Measurements from ENCODE around the gene OR10P1.
A peak's percentile ranks its signal among the peaks of the same experiment; 100 is the strongest.
"Not testable (repeated sequence)": the region's sequence is repeated elsewhere in the genome, so short reads cannot be mapped to it uniquely, and the experiment has no call there.

OR10P1 gene, protein sequence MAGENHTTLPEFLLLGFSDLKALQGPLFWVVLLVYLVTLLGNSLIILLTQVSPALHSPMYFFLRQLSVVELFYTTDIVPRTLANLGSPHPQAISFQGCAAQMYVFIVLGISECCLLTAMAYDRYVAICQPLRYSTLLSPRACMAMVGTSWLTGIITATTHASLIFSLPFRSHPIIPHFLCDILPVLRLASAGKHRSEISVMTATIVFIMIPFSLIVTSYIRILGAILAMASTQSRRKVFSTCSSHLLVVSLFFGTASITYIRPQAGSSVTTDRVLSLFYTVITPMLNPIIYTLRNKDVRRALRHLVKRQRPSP

DNA sequence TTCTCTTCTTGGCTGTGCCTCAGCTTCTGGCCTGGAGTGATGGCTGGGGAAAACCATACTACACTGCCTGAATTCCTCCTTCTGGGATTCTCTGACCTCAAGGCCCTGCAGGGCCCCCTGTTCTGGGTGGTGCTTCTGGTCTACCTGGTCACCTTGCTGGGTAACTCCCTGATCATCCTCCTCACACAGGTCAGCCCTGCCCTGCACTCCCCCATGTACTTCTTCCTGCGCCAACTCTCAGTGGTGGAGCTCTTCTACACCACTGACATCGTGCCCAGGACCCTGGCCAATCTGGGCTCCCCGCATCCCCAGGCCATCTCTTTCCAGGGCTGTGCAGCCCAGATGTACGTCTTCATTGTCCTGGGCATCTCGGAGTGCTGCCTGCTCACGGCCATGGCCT, at the start of gene OR10P1:
Gene OR10P1 (plus strand): TSS at position 40 of the 400 bp plus-strand sequence. CDS start 0 bp downstream, at position 40.
- DNase-seq = no peak

DNA sequence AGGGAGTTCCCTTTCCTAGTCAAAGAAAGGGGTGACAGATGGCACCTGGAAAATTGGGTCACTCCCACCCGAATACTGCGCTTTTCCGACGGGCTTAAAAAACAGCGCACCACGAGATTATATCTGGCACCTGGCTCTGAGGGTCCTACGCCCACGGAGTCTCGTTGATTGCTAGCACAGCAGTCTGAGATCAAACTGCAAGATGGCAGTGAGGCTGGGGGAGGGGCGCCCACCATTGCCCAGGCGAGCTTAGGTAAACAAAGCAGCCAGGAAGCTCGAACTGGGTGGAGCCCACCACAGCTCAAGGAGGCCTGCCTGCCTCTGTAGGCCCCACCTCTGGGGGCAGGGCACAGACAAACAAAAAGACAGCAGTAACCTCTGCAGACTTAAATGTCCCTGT, 46.5 kb upstream of the OR10P1 start:
- not testable (repeated sequence) for DNase-seq

DNA sequence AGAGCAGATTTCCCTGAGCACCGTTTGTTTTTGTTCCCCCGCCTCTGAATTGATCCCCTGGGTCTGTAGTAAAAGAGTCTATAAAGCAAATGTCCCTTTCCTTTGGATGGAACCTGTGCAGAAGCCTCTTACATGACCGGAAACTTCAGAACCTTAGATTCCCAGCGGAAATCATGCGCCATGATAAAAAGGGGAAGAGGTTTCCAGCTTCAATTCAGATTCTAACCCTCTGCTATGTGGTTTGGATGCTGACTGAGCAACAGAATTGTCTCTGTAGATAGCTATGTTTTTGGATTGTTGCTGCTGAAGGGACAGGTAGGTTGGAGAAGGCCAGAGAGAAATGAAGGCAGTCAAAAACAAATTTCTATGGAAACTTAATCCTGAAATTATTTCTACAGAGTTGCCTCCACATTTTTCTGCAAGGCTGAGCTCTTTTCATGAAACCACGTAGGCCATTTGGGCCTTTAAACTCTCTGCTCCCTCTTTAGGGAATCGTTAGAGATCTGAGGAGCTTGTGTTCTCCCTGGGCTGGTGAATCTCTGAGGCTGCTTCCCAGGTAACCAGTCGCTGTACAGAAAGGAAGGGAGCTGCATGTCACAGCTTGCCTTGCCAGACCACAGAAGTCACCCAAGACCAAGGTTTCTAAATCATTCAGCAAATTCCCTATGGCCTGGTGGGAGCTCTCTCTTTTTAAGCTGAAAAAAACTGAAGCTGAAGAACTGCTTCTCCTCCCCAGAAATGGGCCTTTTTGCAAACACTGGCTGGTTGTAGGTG, 28.7 kb upstream of the OR10P1 start:
- DNase-seq = no peak

DNA sequence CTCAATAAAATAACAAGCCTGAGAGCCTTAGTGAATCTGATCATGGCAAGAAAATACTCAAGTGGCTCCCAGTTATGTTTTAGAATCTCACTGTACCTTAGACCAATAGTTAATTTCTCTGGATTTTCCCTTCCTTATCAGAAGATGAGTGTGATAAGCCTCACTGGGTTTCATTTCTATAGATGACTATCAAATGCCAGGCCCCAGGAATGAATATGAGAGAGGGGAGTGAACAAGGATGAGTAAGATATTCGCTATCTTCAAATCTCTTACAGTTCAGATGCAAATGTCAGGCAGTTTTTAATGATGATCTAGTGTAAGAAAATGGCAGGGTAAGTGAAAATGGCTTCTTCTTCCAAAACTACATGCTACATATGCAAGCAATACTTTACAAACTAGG, 26.1 kb upstream of the OR10P1 start:
- DNase-seq = no peak

DNA sequence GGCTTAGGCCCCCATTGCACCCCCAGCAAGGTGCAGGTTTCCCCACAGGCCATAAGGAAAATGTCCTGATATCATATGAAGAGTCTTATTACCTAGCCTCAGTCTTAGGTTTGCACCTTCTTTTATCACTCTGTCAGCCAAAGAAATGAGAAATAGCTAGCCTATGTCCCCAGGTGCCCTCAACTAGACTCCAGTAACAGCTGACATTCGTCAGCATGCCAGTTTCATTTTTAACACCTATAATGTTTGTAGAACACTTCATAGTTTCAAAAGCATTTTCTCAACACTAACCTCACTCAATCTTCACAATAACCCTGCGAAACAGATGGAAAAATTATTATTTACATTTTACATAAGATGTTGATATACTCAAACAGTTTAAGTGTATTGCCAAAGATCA, 24.0 kb upstream of the OR10P1 start:
- no peak for DNase-seq

DNA sequence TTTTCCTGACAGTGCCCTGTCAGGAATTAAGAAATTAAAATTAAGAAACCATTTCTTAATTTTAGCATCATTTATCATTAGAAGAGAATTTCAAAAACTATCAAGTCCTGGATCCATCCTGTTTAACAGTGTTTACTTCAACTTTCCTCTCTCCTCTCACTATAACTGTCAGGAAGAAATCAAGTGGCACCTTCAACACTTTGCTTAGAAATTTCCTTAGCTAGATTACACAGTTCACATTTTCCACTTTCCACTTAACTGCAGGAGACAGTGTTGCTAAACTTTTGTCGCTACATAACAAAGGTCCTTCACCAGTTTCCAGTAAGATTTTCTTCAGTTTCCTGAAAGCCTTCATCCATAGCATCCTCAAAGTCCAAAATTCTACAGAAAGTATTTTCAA, 21.9 kb upstream of the OR10P1 start:
- no peak for DNase-seq

DNA sequence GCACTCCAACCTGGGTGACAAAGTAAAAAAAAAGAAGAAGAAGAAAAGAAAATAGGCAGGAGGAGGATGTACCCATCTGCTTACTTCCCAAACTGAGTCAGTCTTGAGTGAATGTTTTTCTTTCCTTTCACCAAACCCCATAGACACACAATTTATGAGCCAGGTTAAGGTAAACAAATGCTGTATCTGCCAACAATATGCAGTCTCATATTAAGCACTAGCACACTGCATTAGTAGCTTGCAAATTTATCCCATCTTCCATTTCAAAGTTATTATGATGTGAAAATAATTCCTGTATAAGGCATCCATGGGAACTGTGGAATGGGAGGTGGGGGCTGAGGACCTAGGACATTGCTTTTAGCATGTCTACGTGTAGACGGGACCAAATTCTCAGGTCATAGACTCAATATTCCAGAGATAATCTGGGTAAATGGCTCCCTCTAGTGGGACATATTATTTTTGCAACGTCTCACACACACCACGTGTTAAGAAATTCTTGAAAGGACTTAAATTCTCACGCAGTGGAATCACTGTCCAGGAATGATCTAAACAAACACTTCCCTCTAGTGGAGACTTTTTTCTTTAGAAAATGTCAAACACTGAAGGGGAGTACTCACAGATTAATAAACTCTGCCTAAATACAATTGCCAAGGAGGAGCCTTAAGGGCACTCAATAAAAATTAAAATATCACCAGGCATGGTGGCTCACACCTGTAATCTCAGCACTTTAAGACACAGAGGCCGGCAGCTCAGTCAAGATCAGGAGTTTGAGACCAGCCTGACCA, 17.1 kb upstream of the OR10P1 start:
- peak; percentile 69 to 91 for DNase-seq

DNA sequence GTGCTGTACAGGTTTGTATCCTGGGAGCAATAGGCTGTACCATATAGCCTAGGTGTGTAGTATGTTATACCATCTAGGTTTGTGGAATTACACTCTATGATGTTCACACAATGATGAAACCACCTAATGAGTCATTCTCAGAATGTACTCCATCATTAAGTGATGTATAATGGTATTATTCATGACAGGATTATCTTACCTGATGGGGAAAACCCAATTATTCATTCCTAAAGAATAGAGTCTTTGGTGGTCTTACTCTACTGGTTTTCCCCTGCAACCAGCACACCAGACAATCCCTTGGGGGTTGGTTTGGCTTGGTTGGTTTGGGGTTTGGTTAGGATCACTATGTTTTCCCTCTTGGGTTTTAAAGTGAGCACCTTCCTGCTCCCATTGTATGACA, 12.6 kb upstream of the OR10P1 start:
- DNase-seq = no peak

DNA sequence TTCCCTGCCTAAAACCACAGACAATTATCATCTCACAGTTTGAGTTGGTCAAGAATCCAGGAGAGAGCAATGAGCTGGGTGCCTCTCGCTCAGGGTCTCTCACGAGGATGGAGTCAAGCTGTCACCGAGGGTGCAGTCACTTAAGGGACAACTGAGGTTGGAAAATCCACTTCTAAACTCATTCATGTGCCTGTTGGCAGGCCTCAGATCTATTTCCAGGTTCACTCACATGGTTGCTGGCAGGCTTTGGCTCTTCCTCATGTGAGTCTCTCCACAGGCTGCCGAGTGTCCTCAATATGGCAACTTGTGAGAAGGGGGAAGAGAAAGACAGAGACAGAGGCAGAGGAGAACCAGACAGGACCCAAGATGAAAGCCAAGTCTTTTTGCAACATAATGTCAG, 10.5 kb upstream of the OR10P1 start:
- DNase-seq = no peak

DNA sequence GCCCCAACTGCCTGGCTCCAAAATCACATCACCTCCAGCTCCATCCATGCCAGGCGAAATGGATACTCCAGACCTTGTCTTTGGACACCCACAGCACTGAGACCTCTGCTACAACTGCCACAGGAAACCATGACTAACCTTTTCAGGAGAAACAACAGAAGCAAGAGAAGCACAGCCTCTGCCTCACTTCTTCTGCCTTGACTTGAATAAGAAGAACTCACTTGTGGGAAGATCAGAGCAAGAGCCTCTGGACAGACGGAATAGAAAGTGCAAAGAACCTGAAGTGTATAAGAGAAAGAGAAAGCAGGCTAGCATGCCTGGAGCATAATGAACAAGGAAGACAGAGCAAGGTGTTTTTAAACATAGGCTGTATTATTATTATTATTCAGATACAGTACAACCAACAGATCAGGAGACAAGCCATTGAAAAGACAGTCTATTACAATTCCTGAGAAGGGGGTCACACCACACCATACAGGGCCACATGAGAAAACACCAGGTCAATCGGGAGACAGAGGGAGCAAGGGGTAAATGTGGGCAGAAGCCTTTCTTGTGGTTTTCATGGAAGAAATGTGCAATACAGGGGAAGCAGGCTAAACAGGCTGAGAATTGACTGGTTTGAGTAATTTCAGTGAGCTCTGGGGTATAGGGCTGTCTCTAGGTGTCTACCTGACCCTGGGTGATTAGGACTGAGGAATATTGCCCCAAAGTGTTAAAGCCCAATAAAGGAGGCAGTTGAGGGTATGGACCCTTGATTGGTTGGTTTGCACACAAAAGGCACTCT, 7.4 kb upstream of the OR10P1 start:
- no peak for DNase-seq

DNA sequence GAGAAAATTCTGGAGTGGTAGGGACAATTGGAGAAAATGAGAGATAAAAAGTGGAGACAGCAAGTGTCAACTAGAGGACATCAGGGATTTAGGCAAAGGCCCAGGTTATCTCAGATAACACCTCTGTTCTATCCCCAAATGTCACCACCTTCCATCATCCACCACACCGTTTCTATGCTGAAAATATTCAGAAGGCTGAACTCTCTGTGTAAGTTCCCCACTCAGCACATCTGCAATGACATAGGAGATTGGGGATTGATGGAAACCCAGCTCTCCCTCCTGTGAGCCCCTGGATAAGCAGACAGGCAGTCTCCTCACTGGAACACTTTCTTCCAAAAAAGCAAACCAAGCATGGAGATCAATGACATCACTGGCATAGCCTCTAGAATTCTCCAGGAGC, 5.6 kb upstream of the OR10P1 start:
- no peak for DNase-seq

DNA sequence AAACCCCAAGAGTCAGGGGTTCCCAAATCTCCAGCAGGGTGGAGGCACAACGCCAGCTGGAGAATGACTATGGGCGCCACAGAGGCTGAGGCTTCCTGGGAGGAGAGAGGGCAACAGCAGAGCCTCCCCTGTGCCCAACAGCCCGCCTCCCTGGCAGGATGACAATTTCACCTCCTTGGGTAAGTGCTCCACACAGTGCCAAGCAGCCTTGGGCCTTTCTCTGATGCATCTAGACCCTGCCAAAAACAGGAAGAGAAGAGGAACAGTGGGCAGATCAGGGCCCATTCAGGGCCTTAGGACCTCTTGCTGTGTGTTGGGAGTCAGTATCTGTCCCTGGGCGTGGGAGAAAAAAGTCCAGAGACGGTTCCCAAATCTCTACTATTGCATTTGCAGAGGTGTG, 5.0 kb upstream of the OR10P1 start:
- peak in 1 of 2 experiments; percentile 49 for DNase-seq

DNA sequence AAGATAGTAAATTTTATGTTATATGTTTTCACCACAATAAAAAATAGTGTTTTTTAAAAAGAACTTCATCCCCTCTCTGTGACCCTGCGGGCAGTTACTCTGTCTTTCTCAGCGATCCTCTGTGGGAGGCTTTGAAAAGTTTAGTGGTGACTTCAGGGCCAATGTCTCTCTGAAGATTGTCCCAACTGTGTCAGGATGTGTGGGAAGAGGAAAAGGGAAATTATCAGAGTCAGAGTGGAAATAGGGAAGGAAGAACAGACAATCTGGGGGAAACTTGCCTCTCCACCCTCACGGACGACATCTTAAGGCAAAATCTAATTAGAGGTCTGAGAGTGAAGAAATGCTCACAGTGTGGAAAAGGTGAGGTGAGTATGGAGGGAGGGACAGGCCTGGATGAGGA, 3.5 kb upstream of the OR10P1 start:
- DNase-seq = no peak

DNA sequence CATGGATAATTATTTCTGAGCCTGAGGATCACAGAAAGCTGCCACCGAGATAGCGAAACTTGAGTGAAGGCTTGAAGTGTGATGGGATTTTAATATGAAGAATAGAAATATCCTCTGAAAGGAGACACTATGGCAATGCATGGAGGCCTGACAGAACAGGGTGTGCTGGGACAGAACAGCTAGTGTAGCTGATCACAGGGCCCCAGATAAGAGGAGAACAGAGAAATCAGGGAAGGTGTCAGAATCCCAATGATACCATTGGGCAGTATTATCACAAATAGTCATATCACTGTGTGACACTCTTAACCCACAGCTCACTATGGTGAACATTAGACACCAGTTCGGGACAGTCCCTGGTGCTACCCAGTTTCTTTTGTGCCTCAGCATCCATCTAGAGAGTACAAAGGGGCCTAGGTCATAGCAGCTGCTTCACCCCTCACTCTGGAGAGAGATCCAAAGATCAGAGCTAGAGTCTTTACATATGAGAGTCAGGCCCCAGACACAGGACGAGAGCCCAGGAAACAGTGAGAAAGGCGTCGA, 506 bp upstream of the OR10P1 start:
- DNase-seq = no peak

DNA sequence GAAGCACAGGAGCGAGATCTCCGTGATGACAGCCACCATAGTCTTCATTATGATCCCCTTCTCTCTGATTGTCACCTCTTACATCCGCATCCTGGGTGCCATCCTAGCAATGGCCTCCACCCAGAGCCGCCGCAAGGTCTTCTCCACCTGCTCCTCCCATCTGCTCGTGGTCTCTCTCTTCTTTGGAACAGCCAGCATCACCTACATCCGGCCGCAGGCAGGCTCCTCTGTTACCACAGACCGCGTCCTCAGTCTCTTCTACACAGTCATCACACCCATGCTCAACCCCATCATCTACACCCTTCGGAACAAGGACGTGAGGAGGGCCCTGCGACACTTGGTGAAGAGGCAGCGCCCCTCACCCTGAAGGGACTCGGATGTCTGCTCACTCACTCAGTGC, 775 bp downstream of the OR10P1 start:
- DNase-seq = no peak

DNA sequence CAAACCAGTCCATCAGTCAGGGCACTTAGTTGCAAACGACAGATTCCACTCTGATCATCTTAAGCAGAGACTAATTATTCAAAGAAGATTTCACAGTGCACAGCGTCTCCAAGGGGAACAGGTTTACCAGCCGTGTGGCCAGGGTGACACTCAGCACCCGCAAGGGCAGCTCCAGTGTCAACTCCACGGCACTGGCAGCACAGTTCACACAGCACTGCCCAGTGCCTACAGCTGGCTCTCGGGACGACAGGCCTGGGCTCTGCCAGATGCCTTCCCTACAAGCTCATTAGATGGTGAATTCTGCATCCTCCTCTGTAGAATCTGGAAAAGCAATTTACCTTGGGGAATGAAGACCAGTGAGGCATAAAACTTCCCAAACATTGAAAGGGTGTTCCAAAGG, 4.9 kb downstream of the OR10P1 start:
- no peak for DNase-seq

DNA sequence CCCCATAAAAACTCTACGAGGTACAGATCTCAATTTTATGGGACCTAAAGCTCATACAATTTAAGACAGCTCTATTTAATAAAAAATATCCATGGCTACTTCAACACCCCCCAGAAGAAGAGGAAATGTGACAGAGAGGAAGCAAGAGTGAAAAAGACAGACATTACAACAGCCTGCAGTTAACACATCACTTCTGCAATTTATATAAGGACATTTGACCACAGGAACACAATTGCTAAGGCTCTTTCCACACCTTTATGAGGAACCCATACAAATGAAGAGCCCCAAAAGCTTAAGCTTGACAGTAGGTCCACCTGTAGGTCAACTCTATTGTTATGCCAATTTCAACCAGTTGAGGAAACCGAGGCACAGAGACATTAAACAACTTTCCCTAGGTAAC, 5.6 kb downstream of the OR10P1 start:
- DNase-seq = no peak

DNA sequence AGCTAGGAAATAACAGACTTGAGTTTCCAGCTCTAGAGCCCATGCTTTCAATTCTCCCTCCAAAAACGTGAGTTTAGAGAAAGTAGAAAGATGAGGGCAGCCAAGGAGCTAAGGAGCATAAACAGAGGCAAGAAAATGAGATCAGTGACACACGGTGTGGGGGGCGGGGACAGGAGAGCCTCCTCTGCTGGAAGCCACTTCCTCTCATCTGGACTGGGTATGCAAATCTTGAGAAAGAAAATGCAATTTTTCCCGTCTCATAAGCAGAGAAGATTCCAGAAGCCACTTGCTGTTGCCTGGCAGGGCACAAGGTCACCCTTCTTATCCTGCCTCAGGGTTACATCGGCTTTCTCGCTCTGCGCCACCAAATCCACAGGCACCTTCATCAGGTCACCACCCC, 6.0 kb downstream of the OR10P1 start:
- DNase-seq = no peak

DNA sequence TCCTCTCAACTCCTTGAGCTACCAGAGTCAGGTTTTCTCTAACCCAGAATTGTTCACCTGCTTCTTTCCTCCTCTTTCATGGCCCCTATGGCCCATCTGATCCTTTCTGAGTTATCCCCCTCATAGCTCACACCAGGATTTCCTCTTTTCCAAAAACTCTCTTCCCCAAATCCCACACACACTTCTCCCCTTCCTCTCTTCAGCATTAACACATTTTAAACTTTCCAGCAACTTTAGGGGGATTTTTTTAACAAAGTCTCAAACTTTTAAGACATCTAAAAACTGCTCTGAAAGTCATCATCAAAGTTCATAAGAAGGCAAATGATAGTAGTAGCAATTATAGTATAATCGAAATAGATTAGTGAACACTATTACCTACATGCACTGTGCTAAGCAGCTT, 7.9 kb downstream of the OR10P1 start:
- no peak for DNase-seq

DNA sequence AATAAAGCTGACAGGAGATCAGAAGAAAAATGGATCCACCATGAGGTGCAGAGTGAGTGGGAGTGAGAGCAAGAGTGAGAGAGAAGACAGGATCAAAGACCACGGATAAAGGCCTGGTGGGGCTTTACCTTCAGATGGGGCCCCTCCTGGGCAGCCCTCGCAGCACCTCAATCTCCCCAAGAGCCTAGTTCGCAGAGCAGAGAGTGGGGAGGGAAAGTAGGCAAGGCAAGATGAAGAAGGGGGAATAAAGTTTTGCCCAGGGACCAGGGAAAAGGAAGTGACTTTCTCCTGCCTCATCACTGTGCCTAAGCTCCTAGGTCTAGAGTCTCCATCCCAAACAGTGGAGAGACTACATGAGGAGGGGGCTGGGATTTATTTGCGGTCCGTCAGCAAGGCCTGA, 10.3 kb downstream of the OR10P1 start:
- DNase-seq = no peak

DNA sequence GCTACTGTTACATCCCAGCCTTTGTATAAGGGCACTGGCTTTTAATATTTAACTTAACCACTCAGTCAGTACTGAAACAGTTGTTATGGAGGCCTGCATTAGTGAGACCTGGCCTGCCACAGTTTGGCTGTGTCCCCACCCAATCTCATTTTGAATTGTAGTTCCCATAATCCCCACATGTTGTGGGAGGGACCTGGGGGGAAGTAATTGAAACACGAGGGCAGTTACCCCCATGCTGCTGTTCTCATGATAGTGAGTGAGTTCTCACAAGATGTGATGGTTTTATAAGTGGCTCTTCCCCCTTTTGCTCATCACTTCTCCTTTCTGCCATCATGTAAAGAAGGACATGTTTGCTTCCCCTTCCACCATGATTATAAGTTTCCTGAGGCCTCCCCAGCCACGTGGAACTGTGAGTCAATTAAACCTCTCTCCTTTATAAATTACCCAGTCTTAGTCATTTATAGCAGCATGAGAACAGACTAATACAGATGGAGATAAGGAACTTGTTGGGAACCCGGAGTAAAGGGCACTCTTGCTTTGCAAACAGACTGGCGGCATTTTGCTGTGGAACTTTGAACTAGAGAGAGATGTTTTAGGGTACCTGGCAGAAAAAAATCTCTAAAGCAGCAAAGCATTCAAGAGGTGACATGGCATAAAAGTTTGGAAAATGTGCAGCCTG, 14.1 kb downstream of the OR10P1 start:
- DNase-seq = not testable (repeated sequence)

DNA sequence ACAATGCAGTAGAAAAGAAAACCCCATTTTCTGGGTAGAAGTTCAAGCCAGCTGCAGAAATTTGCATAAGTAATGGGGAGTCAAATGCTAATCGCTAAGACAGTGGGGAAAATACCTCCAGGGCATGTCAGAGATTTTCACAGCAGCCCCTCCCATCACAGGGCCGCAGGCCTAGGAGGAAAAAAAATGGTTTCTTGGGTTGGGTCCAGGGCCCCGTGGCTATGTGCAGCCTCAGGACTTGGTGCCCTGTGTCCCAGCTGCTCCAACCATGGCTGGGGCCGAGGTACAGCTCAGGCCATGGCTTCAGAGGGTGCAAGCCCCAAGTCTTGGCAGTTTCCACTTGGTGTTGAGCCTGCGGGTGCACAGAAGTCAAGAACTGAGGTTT, 14.6 kb downstream of the OR10P1 start:
- DNase-seq = no peak
